GM12864 (cell line): ENCODE measurements around the gene WNT16.

Source experiments
- DNase-seq: peaks from one replicate; pipeline ENCODE4 v3.0.0-alpha.2; 2011; ENCODE audit warnings: low read depth
- H3K4me3 ChIP-seq: 2 replicates; pipeline ENCODE4 v1.5.1; 2011; ENCODE audit warnings: mild to moderate bottlenecking, low read depth, low read length, control low read depth
- TF ChIP-seq, protein P1 (sequence below): IDR thresholded peaks from 2 replicates; pipeline ENCODE4 v1.5.1; 2011; ENCODE audit warnings: low read depth, mild to moderate bottlenecking, moderate library complexity, low read length, control low read depth, inconsistent platforms; ENCODE audit errors: missing control alignments

The WNT16 gene

DNA sequence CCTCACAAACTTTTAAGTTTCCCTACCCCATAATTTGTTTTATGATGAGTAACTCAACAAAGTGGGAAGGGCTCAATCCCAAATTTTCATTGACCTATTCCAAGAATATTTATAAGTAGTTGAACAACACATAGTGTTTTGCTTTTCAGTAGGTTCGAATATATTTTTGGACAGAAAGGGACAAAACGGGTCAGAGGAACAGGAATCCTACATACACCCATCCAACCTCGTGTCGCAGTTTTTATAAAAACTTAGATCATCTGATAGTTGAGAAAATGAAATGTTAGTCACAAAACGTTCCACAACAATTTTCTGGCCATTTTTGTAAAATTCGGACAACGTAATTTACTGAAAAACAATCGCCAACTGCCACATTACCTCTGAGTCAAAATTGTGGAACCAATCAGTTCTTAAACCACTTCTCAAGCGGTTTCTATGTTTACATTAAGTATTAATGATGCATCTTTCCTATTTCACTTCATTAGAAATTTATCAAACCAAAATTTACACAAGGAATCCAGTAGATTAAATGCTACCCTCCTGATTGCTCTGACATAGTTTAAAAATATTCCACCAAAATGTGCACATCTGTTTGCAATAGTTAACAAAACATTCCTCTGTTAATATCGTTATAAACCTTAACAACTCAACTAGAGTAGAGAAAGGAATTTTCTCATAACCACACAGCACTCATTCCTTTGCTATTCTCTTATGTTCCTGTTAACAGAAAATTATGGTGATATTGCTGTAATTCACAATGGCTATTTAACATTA lies 6.3 kb downstream of the WNT16 start:
- TF ChIP-seq, protein P1, sequence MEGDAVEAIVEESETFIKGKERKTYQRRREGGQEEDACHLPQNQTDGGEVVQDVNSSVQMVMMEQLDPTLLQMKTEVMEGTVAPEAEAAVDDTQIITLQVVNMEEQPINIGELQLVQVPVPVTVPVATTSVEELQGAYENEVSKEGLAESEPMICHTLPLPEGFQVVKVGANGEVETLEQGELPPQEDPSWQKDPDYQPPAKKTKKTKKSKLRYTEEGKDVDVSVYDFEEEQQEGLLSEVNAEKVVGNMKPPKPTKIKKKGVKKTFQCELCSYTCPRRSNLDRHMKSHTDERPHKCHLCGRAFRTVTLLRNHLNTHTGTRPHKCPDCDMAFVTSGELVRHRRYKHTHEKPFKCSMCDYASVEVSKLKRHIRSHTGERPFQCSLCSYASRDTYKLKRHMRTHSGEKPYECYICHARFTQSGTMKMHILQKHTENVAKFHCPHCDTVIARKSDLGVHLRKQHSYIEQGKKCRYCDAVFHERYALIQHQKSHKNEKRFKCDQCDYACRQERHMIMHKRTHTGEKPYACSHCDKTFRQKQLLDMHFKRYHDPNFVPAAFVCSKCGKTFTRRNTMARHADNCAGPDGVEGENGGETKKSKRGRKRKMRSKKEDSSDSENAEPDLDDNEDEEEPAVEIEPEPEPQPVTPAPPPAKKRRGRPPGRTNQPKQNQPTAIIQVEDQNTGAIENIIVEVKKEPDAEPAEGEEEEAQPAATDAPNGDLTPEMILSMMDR, result no peak
- H3K4me3 ChIP-seq, result no peak overlapping the region

GRCh38 chr7:121336579-121336978 lies 7.8 kb downstream of the WNT16 start:
- H3K4me3 ChIP-seq, result no peak overlapping the region
- TF ChIP-seq, protein P1, result no peak
- DNase-seq, result no peak

More for the DNA sequence above, 6.3 kb downstream of the WNT16 start:
- DNase-seq, result no peak

DNA sequence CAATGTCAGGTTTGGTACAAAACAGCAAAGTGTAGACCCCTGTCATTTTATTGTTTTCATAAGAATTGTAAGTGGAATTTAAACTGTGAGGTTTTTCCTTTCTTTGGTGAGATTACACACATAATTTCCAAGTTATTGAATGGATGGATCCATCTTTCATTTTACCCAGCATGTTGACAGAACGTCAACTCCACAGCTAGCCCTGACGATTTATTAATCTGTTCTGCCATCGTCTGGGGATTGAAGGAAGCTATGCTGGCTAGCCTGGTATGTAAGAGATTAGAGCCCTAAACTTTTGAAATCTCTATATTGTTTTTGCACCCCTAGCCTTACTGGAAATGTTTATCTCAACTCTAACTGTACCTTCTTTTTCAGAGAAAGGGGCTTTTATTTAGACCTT lies 8.6 kb downstream of the WNT16 start:
- TF ChIP-seq, protein P1, result peak; percentile 13
- DNase-seq, result no peak
- no peak overlapping the region for H3K4me3 ChIP-seq

- DNase-seq, result no peak
- no peak overlapping the region for H3K4me3 ChIP-seq
- TF ChIP-seq, protein P1, result no peak
These were observed 10.3 kb downstream of the WNT16 start for GRCh38 chr7:121339082-121339481.

- no peak overlapping the region for H3K4me3 ChIP-seq
- DNase-seq, result no peak
- TF ChIP-seq, protein P1, result no peak
These were observed 13.1 kb downstream of the WNT16 start for GRCh38 chr7:121341933-121342332.

DNA sequence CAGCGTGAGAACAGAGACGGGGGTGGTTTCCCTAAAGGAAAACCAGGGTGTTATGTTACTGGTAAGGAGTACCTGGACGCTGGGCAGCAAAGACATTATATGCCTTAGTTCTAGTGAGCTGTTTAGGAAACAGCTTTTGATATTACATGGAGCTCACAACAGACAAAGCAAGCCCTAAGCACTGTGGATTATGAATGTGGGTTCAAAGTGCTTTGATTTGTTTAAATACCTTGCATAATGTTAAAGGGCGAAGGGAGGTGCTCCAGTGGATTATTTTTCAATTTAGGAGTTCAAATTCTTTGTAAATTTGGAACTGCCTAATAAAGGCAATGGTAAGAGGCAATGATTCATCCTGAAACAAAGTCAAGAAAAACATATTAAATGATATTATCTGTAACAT lies 13.8 kb downstream of the WNT16 start:
- DNase-seq, result no peak
- TF ChIP-seq, protein P1, result no peak
- no peak overlapping the region for H3K4me3 ChIP-seq

GRCh38 chr7:121343302-121343701 lies 14.5 kb downstream of the WNT16 start:
- no peak overlapping the region for H3K4me3 ChIP-seq
- TF ChIP-seq, protein P1, result no peak
- no peak for DNase-seq
